ENCODE measurements around the gene USP3. TPM values are rescaled to one million over a fixed set of nuclear protein-coding genes. Genes with fewer than 3 reads are reported as not detected.
A peak's percentile ranks its signal among the peaks of the same experiment; 100 is the strongest.

Gene USP3
- total RNA-seq, 1 donor from 2014 or later = 83.2 TPM

DNA sequence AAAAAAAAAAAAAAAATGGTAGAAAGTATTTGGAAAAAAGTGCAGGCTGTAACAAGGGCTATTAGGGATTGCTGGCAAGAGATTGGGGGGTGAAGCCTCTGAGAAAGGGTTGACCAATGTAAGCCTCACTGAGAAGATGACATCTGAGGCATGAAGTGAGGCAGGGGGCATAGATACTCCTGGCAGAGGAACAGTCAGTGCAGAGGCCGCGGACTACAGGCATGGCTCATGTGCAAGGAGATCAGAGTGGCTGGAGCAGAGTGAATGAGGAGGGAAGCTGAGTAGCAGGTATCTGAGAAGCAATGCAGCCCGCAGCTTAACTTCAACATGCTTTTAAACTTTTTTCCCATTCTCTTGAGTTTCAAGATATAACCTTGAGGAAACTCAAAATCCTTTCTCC, 98.2 kb downstream of the USP3 start:
- no peak overlapping the region for H3K4me3 ChIP-seq (ENCODE audit: low read depth, low read length)
- H3K27me3 ChIP-seq (ENCODE audit: control insufficient read depth, insufficient read depth, low read length) = no peaks in the 10 kb centered on the region
- DNase-seq (ENCODE audit: low read depth) (no peak), FAIRE-seq (no peak)
- H3K36me3 ChIP-seq (ENCODE audit: control insufficient read depth, insufficient read depth, low read length) = no peaks in the 10 kb centered on the region
- TF ChIP-seq CTCF (IDR thresholded peaks at IDR 0.05; ENCODE audit: insufficient read depth, low read length, severe bottlenecking) = no peak

DNA sequence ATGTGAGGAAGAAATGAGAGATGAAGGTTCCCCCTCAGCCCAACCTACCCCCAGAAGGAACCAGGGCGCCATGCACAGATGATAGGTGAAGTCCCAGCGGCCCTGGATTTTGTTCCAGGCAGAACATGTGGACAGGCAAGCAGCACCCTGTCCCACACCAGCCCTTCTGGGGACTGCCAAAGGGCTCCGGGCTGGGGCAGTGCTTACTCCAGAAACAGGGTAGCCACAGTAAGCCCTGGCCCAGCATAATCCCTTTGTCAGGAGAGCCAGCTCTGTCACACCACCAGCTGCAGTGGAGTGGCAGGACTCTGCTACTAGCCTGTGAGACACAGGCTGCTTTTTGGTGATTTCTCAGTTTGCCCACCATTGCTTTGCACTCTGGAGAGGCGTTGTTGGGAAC, 99.1 kb downstream of the USP3 start:
- no peaks in the 10 kb centered on the region for H3K27me3 ChIP-seq (ENCODE audit: control insufficient read depth, insufficient read depth, low read length)
- DNase-seq (ENCODE audit: low read depth) (no peak), FAIRE-seq (no peak)
- H3K36me3 ChIP-seq (ENCODE audit: control insufficient read depth, insufficient read depth, low read length) = no peaks in the 10 kb centered on the region
- no peak for TF ChIP-seq CTCF (IDR thresholded peaks at IDR 0.05; ENCODE audit: insufficient read depth, low read length, severe bottlenecking)
- no peak overlapping the region for H3K4me3 ChIP-seq (ENCODE audit: low read depth, low read length)

DNA sequence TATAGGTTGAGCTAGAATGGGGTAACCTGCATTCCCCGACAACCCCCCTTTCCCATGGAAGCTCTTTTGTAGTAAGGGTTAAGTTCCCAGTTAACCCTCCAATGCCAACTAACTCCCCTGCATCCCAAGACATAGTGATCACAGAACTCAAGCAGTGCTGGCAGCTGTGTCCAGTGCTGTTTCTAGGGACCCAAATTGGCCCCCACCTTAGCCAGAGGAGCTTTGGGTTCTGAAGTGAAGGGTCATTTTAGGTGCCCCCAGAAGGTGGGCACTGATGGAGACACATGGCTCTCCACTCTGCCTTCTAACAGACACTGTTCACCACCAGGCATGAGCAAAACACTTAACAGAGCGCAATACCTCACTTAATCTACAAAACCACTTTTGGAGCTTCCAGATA, 99.9 kb downstream of the USP3 start:
- no peak for TF ChIP-seq CTCF (IDR thresholded peaks at IDR 0.05; ENCODE audit: insufficient read depth, low read length, severe bottlenecking)
- no peak for DNase-seq (ENCODE audit: low read depth)
- no peaks in the 10 kb centered on the region for H3K27me3 ChIP-seq (ENCODE audit: control insufficient read depth, insufficient read depth, low read length)
- no peaks in the 10 kb centered on the region for H3K36me3 ChIP-seq (ENCODE audit: control insufficient read depth, insufficient read depth, low read length)
- no peak overlapping the region for H3K4me3 ChIP-seq (ENCODE audit: low read depth, low read length)
- FAIRE-seq = no peak

- no peaks in the 10 kb centered on the region for H3K27me3 ChIP-seq (ENCODE audit: control insufficient read depth, insufficient read depth, low read length)
These were observed 100.6 kb downstream of the USP3 start for GRCh38 chr15:63605036-63605435.

DNA sequence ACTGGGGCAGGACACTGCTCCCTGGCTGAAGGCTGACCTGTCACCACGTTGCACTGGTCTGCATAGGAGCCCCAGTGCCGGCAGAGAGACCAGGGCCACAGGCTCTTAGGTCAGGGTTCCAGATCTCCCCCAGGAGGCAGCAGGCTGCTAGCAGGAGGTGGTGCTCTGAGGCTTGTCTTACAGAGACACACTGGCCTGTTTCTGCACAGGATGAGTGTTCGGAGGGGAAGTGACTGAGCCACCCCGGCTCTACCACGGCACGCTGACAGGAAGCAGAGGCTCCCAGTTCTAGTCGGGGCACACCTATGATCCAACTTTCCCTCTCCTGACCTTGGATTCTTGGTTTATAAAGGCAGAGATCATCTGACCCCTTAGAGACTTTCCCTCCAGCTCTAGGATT, 101.4 kb downstream of the USP3 start:
- H3K36me3 ChIP-seq (ENCODE audit: control insufficient read depth, insufficient read depth, low read length) = peaks cover 3% of the 10 kb centered on the region
- DNase-seq (ENCODE audit: low read depth) (no peak), FAIRE-seq (no peak)
- H3K27me3 ChIP-seq (ENCODE audit: control insufficient read depth, insufficient read depth, low read length) = no peaks in the 10 kb centered on the region
- no peak for TF ChIP-seq CTCF (IDR thresholded peaks at IDR 0.05; ENCODE audit: insufficient read depth, low read length, severe bottlenecking)
- H3K4me3 ChIP-seq (ENCODE audit: low read depth, low read length) = no peak overlapping the region

More at GRCh38 chr15:63605036-63605435, 100.6 kb downstream of the USP3 start:
- FAIRE-seq = no peak
- H3K4me3 ChIP-seq (ENCODE audit: low read depth, low read length) = no peak overlapping the region
- peak; percentile 56 for DNase-seq (ENCODE audit: low read depth)
- peaks cover 3% of the 10 kb centered on the region for H3K36me3 ChIP-seq (ENCODE audit: control insufficient read depth, insufficient read depth, low read length)
- no peak for TF ChIP-seq CTCF (IDR thresholded peaks at IDR 0.05; ENCODE audit: insufficient read depth, low read length, severe bottlenecking)

DNA sequence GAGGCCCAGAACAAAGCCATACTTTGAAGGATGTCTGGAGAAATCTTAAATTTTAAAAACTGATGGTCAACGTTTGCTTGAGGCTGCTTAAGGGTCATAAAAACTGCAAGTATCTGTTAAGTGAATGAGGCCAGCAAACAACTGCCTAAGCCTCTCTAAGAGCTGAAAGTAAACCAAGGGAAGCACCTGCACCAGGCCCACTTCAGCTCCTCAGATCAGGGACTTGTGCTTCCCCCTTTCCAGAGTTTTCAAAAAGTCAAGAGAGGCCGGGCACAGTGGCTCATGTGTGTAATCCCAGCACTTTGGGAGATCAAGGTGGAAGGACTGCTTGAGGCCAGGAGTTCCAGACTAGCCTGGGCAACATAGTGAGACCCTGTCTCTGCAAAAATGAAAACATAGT, 101.9 kb downstream of the USP3 start:
- Histone ChIP-seq H3K36me3 (ENCODE audit: control insufficient read depth, insufficient read depth, low read length) (peaks cover 3% of the 10 kb centered on the region), H3K4me3 (ENCODE audit: low read depth, low read length) (no peak overlapping the region), H3K27me3 (ENCODE audit: control insufficient read depth, insufficient read depth, low read length) (no peaks in the 10 kb centered on the region)
- no peak for FAIRE-seq
- no peak for DNase-seq (ENCODE audit: low read depth)
- no peak for TF ChIP-seq CTCF (IDR thresholded peaks at IDR 0.05; ENCODE audit: insufficient read depth, low read length, severe bottlenecking)

All from bronchial epithelial cell (primary cell).